ENCODE results near the gene TFCP2.

- TF ChIP-seq CTCF (conservative IDR thresholded peaks at IDR 0.05; ENCODE audit: low read length) (no peak), EZH2phosphoT487 (IDR thresholded peaks at IDR 0.05; ENCODE audit: borderline replicate concordance) (no peak)
Observed at GRCh38 chr12:51183816-51184215, 10.9 kb upstream of the TFCP2 start.

Measured in Loucy (cell line).